Thymus (tissue), 11 donors: Measurements from ENCODE around the gene GSN. TPM values are rescaled to one million over a fixed set of nuclear protein-coding genes. Genes with fewer than 3 reads are reported as not detected.

Source experiments
- DNase-seq, 9 donors: peaks; one replicate each; pipeline ENCODE4 v3.0.0-alpha.2; 2013; ENCODE audit warnings: low spot score in 9 of 9, low read depth in 6 of 9, missing footprints in 1 of 9
- H3K27ac ChIP-seq, 2 donors: one replicate each; pipeline ENCODE4 v1.5.1; 2013; ENCODE audit warnings: control low read depth in 1 of 2, low read depth in 1 of 2, low read length in 1 of 2, mild to moderate bottlenecking in 1 of 2, moderate library complexity in 1 of 2
- H3K27me3 ChIP-seq, 2 donors: one replicate each; pipeline ENCODE4 v1.5.1; 2013; ENCODE audit warnings: low read length in 1 of 2; ENCODE audit not compliant: control insufficient read depth in 2 of 2, insufficient read depth in 1 of 2
- H3K36me3 ChIP-seq, 2 donors: one replicate each; pipeline ENCODE4 v1.5.1; 2013; ENCODE audit warnings: low read length in 1 of 2, mild to moderate bottlenecking in 1 of 2, moderate library complexity in 1 of 2; ENCODE audit not compliant: control insufficient read depth in 2 of 2, insufficient read depth in 2 of 2
- H3K4me1 ChIP-seq, 2 donors: one replicate each; pipeline ENCODE4 v1.5.1; 2013; ENCODE audit warnings: low read length in 2 of 2; ENCODE audit not compliant: control insufficient read depth in 2 of 2, insufficient read depth in 2 of 2
- H3K4me3 ChIP-seq, 2 donors: one replicate each; pipeline ENCODE4 v1.5.1; 2013; ENCODE audit warnings: low read length in 2 of 2, control low read depth in 1 of 2, mild to moderate bottlenecking in 1 of 2
- H3K9me3 ChIP-seq, 2 donors: one replicate each; pipeline ENCODE4 v1.5.1; 2013; ENCODE audit warnings: low read length in 1 of 2, mild to moderate bottlenecking in 1 of 2; ENCODE audit not compliant: control insufficient read depth in 2 of 2, insufficient read depth in 1 of 2
- WGBS: extraction: QIAGEN DNeasy Blood & Tissue Kit; methylation state at CpG from one replicate; pipeline ENCODE4 v1.1.7; 2013; 5-methylcytosine and 5-hydroxymethylcytosine counted together
- polyA plus RNA-seq: library from polyadenylated mRNA; stranded (reverse); fragments of 200-250 nt; gene quantifications from one replicate; pipeline ENCODE4 v1.2.3, GENCODE V29; 2013
- total RNA-seq: library from RNA; stranded (reverse); fragments of 120-200 nt; gene quantifications from one replicate; pipeline ENCODE4 v1.2.4, GENCODE V29; 2013
- donor health status: healthy.

GSN gene
- total and polyA plus RNA-seq, 2 donors: 138 to 248 TPM

DNA sequence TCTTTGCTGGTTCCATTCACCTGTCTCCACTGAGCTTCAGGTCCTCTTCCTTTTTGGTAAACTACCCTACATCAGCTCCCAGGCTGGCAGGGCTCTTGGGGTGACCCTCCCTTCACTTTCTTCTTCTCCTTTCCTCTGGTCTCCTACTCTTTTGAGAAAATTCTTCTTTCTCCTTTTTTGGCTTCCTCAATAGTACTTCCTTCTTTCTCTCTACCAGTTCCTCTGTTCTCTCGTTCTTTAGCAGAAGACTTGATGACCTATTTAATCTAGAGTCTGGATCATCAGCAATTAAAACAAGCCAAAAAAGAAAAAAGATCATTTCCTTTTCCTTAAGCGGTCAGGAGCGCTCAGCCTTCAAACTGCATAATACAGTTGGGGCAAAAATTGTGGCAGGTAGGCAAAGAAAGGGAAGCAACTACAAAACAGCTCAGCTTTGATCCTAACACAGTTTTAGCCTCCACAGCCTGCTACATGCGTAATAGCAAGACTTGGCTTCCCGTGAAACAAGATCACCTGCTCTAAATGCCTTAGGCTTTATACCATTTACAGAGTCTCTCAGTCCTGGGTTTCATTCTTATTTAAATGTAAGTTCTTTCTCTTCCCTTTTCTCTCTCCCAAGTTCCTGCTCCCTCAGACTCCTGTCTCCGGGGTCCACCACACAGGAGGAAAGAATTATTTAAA, 14.0 kb upstream of the GSN start:
- Histone ChIP-seq H3K4me1 (no peaks in the 10 kb centered on the region), H3K36me3 (no peaks in the 10 kb centered on the region), H3K27me3 (no peaks in the 10 kb centered on the region), H3K9me3 (no peaks in the 10 kb centered on the region), H3K27ac (no peak overlapping the region), H3K4me3 (no peak overlapping the region)
- 16% methylated on average over 6 of the region's 6 CpGs for WGBS
- DNase-seq: peak in 1 of 9 donors; percentile 18

DNA sequence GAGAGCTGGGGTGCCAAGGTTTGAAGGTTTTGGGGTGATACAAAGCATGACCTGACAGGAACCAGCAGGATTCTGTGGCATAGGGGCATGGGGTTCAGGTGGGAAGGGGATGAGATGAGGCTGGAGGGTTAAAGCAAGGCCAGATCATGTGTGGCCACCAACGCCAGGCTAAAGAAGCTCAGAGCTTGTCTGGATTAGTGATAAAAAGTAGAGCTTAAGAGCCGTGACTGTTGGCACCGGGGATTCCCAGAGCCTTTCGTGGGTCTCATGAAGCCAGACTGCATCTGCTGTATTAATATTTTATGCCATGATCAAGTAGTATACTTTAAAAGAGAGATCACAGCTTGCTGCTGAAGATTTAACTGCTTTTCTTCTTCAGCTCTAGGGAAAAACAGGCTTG, 8.5 kb upstream of the GSN start:
- WGBS: 96% methylated on average over 4 of the region's 4 CpGs
- Histone ChIP-seq H3K4me1 (peaks cover 0 to 6% of the 10 kb centered on the region in 2 donors), H3K27ac (no peak overlapping the region), H3K9me3 (no peaks in the 10 kb centered on the region), H3K27me3 (no peaks in the 10 kb centered on the region), H3K36me3 (no peaks in the 10 kb centered on the region), H3K4me3 (no peak overlapping the region)
- DNase-seq: no peak

DNA sequence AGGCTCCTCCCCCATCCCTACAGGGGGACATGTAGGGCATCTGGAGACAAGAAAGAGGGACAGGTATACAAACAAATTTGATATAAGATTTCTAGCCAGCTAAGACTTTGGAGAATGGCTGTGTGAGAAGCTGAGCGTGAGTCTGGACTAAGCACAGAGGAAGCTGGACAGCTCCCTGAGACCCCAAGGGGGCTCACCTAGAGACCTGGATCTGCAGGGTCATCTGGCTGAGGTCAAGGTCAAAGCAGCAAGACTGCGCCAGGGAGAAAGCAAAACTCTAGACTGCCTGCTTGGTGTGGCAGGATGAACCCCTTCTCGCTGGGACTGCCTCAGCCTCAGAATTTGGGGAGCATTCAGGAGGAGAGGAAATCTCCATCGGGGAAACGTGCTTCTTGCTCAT, 8.0 kb upstream of the GSN start:
- Histone ChIP-seq H3K4me3 (no peak overlapping the region), H3K36me3 (no peaks in the 10 kb centered on the region), H3K9me3 (no peaks in the 10 kb centered on the region), H3K27me3 (no peaks in the 10 kb centered on the region), H3K27ac (no peak overlapping the region), H3K4me1 (peaks cover 0 to 6% of the 10 kb centered on the region in 2 donors)
- 97% methylated on average over 5 of the region's 5 CpGs for WGBS
- no peak for DNase-seq

- H3K4me1 ChIP-seq: peaks cover 0 to 6% of the 10 kb centered on the region in 2 donors
- no peaks in the 10 kb centered on the region for H3K9me3 ChIP-seq
- H3K36me3 ChIP-seq: no peaks in the 10 kb centered on the region
- no peaks in the 10 kb centered on the region for H3K27me3 ChIP-seq
- H3K27ac ChIP-seq: no peak overlapping the region
- no peak overlapping the region for H3K4me3 ChIP-seq
- 73% methylated on average over 6 of the region's 6 CpGs for WGBS
- DNase-seq: no peak
Measured at GRCh38 chr9:121260457-121261106, 7.4 kb upstream of the GSN start.

DNA sequence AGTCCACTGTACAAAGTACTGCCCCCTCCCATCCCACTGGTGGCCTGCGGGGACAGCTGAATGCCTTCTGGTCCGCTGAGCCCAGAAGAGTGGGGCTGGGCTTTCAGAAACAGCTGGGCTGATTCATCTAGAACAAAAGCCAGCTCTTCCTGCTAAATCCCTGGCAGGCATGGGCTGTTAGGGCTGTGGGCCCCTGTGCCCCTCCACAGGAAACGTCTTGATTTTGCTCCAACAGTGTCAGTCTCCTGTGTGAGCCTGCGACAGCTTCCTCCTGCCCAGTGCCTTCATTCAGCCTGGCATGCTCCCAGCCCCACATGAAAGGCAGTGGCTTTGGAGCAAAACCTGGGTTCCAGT, 6.9 kb upstream of the GSN start:
- H3K36me3 ChIP-seq: no peaks in the 10 kb centered on the region

DNA sequence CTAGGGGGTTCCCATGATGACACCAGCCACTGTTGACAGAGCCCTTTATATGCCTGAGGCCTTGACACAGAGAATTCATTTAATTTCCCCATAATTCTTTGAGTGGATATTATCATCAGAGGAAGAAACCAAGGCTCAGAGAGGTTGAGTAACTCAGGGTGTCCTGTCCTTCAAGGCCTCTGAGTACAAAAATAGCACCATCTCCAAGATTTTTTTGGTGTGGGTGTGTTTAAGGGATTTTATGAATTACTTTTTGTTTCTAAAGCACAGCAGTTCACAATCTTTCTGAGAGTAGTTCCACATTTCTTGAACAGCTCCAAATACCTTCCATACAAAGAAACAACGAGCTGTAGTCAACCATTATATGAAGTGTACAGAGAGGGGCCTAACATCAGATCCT, 6.2 kb upstream of the GSN start:
- WGBS: 91% methylated on average over 1 of the region's 1 CpG
- no peak overlapping the region for H3K4me3 ChIP-seq
- H3K36me3 ChIP-seq: no peaks in the 10 kb centered on the region
- peaks cover 0 to 6% of the 10 kb centered on the region in 2 donors for H3K4me1 ChIP-seq
- H3K9me3 ChIP-seq: no peaks in the 10 kb centered on the region
- H3K27ac ChIP-seq: no peak overlapping the region
- no peak for DNase-seq
- H3K27me3 ChIP-seq: peaks cover 0 to under 1% of the 10 kb centered on the region in 2 donors

More for the DNA sequence above, 6.9 kb upstream of the GSN start:
- no peak overlapping the region for H3K27ac ChIP-seq
- no peaks in the 10 kb centered on the region for H3K27me3 ChIP-seq
- 10% methylated on average over 4 of the region's 4 CpGs for WGBS
- peaks cover 0 to 6% of the 10 kb centered on the region in 2 donors for H3K4me1 ChIP-seq
- no peaks in the 10 kb centered on the region for H3K9me3 ChIP-seq
- DNase-seq: no peak
- H3K4me3 ChIP-seq: no peak overlapping the region

GRCh38 chr9:121262423-121262822, 5.5 kb upstream of the GSN start:
- Histone ChIP-seq H3K36me3 (no peaks in the 10 kb centered on the region), H3K27me3 (peaks cover 0 to 7% of the 10 kb centered on the region in 2 donors), H3K27ac (no peak overlapping the region), H3K9me3 (no peaks in the 10 kb centered on the region), H3K4me3 (no peak overlapping the region), H3K4me1 (peaks cover 0 to 8% of the 10 kb centered on the region in 2 donors)
- 98% methylated on average over 1 of the region's 1 CpG for WGBS
- no peak for DNase-seq

DNA sequence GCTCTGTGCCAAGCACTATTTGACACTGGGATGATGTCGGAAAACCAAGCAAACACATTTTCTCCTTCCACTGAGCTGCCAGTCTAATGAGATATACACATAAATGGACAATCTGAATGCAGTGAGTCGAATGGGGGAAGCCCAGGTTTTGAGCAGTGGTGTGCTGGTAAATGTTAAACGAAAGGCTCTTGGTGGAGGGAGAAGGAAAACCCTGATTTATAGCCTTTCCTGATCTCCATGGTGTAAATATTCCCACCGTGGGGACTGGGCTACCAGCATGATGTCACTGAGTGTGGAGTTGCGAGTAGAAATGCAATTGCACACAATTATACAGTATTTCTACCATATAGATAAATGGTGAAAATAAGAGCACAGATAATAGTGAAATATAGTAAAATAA, 5.0 kb upstream of the GSN start:
- no peak overlapping the region for H3K4me3 ChIP-seq
- DNase-seq: no peak
- peaks cover 0 to 11% of the 10 kb centered on the region in 2 donors for H3K27me3 ChIP-seq
- no peaks in the 10 kb centered on the region for H3K36me3 ChIP-seq
- 88% methylated on average over 5 of the region's 5 CpGs for WGBS
- no peaks in the 10 kb centered on the region for H3K9me3 ChIP-seq
- peaks cover 0 to 13% of the 10 kb centered on the region in 2 donors for H3K4me1 ChIP-seq
- H3K27ac ChIP-seq: no peak overlapping the region

GRCh38 chr9:121266356-121266755, 1.6 kb upstream of the GSN start:
- no peak for DNase-seq
- 98% methylated on average over 3 of the region's 3 CpGs for WGBS
- Histone ChIP-seq H3K27me3 (peaks cover 0 to 34% of the 10 kb centered on the region in 2 donors), H3K36me3 (no peaks in the 10 kb centered on the region), H3K27ac (no peak overlapping the region), H3K9me3 (no peaks in the 10 kb centered on the region), H3K4me3 (no peak overlapping the region), H3K4me1 (peaks cover 2 to 22% of the 10 kb centered on the region in 2 donors)
